Measurements from ENCODE around the gene CPS1. TPM values are rescaled to one million over a fixed set of nuclear protein-coding genes. Genes with fewer than 3 reads are reported as not detected.

The CPS1 gene
- total RNA-seq, 1 donor from 2014 or later = 3.0 TPM

- ATAC-seq (peak in 1 of 2 donors; percentile 49), DNase-seq (no peak)
- intact Hi-C loops (cut with DNase I) = no loop called here
- Histone ChIP-seq H3K36me3 (no peaks in the 10 kb centered on the region), H3K4me3 (no peak overlapping the region), H3K9me3 (no peaks in the 10 kb centered on the region), H3K27me3 (ENCODE audit: low read depth) (no peaks in the 10 kb centered on the region), H3K27ac (no peak overlapping the region), H3K4me1 (no peaks in the 10 kb centered on the region)
- TF ChIP-seq CTCF (IDR thresholded peaks at IDR 0.05) = no peak
Observed at GRCh38 chr2:210562091-210562490, 5.7 kb downstream of the CPS1 start.

- H3K27ac ChIP-seq = no peak overlapping the region
- no peaks in the 10 kb centered on the region for H3K36me3 ChIP-seq
- H3K27me3 ChIP-seq (ENCODE audit: low read depth) = no peaks in the 10 kb centered on the region
- H3K9me3 ChIP-seq = no peaks in the 10 kb centered on the region
- intact Hi-C loops (cut with DNase I) = no loop called here
- ATAC-seq (no peak), DNase-seq (no peak)
- no peak for TF ChIP-seq CTCF (IDR thresholded peaks at IDR 0.05)
- H3K4me3 ChIP-seq = no peak overlapping the region
- H3K4me1 ChIP-seq = no peaks in the 10 kb centered on the region
Observed at GRCh38 chr2:210562502-210563080, 6.2 kb downstream of the CPS1 start.

GRCh38 chr2:210567279-210567678 is 10.9 kb downstream of the CPS1 start:
- H3K36me3 ChIP-seq = no peaks in the 10 kb centered on the region
- DNase-seq (no peak), ATAC-seq (no peak)
- H3K27me3 ChIP-seq (ENCODE audit: low read depth) = no peaks in the 10 kb centered on the region
- no peak for TF ChIP-seq CTCF (IDR thresholded peaks at IDR 0.05)
- intact Hi-C loops (cut with DNase I) = no loop called here
- H3K27ac ChIP-seq = no peak overlapping the region
- H3K4me1 ChIP-seq = no peaks in the 10 kb centered on the region
- no peaks in the 10 kb centered on the region for H3K9me3 ChIP-seq
- no peak overlapping the region for H3K4me3 ChIP-seq

- intact Hi-C loops (cut with DNase I) = no loop called here
- Histone ChIP-seq H3K27ac (no peak overlapping the region), H3K4me3 (no peak overlapping the region), H3K4me1 (no peaks in the 10 kb centered on the region), H3K36me3 (no peaks in the 10 kb centered on the region), H3K9me3 (no peaks in the 10 kb centered on the region), H3K27me3 (ENCODE audit: low read depth) (no peaks in the 10 kb centered on the region)
- TF ChIP-seq CTCF (IDR thresholded peaks at IDR 0.05) = no peak
- ATAC-seq (no peak), DNase-seq (no peak)
Observed at GRCh38 chr2:210568108-210568507, 11.7 kb downstream of the CPS1 start.

- Histone ChIP-seq H3K27me3 (ENCODE audit: low read depth) (no peaks in the 10 kb centered on the region), H3K27ac (no peak overlapping the region), H3K4me1 (no peaks in the 10 kb centered on the region), H3K9me3 (no peaks in the 10 kb centered on the region), H3K36me3 (no peaks in the 10 kb centered on the region), H3K4me3 (no peak overlapping the region)
- TF ChIP-seq CTCF (IDR thresholded peaks at IDR 0.05) = peak; percentile 63
- ATAC-seq (peak in 1 of 2 donors; percentile 58), DNase-seq (no peak)
- intact Hi-C loops (cut with DNase I) = no loop called here
Observed at GRCh38 chr2:210577263-210578071, 21.1 kb downstream of the CPS1 start.
